HEK293T (cell line): ENCODE results near the gene ACOX1.

Experiments used
- BHLHE40 ChIP-seq: fragments of 450-650 bp; IDR thresholded peaks from 2 replicates; pipeline ENCODE4 v1.6.1; 2016; ENCODE audit warnings: mild to moderate bottlenecking, moderate library complexity, borderline replicate concordance
- CTBP1 ChIP-seq: fragments of 450-650 bp; IDR thresholded peaks from 2 replicates; pipeline ENCODE4 v1.6.1; 2016; ENCODE audit warnings: borderline replicate concordance
- ELF4 ChIP-seq: fragments of 450-650 bp; IDR thresholded peaks from 2 replicates; pipeline ENCODE4 v1.6.1; 2017; ENCODE audit warnings: antibody characterized with exemption
- FOXM1 ChIP-seq: fragments of 450-650 bp; IDR thresholded peaks from 2 replicates; pipeline ENCODE4 v1.6.1; 2017; ENCODE audit warnings: mild to moderate bottlenecking, borderline replicate concordance
- HDGF ChIP-seq: fragments of 450-650 bp; IDR thresholded peaks from 2 replicates; pipeline ENCODE4 v1.6.1; 2017; ENCODE audit warnings: antibody characterized with exemption, borderline replicate concordance
- L3MBTL2 ChIP-seq: fragments of 450-650 bp; conservative IDR thresholded peaks from 2 replicates; pipeline ENCODE4 v1.6.1; 2016; ENCODE audit warnings: mild to moderate bottlenecking
- NFRKB ChIP-seq: fragments of 450-650 bp; IDR thresholded peaks from 2 replicates; pipeline ENCODE4 v1.6.1; 2016; ENCODE audit warnings: mild to moderate bottlenecking, moderate library complexity
- SP1 ChIP-seq: fragments of 450-650 bp; IDR thresholded peaks from 2 replicates; pipeline ENCODE4 v1.6.1; 2017
- SUZ12 ChIP-seq: fragments of 450-650 bp; IDR thresholded peaks from 2 replicates; pipeline ENCODE4 v1.6.1; 2016; ENCODE audit warnings: mild to moderate bottlenecking
- TARDBP ChIP-seq: fragments of 450-650 bp; IDR thresholded peaks from 2 replicates; pipeline ENCODE4 v1.6.1; 2016
- ZNF384 ChIP-seq: fragments of 450-650 bp; IDR thresholded peaks from 2 replicates; pipeline ENCODE4 v1.6.1; 2016
- TF ChIP-seq, protein P1 (sequence below): fragments of 450-650 bp; IDR thresholded peaks from 2 replicates; pipeline ENCODE4 v1.6.1; 2016

DNA sequence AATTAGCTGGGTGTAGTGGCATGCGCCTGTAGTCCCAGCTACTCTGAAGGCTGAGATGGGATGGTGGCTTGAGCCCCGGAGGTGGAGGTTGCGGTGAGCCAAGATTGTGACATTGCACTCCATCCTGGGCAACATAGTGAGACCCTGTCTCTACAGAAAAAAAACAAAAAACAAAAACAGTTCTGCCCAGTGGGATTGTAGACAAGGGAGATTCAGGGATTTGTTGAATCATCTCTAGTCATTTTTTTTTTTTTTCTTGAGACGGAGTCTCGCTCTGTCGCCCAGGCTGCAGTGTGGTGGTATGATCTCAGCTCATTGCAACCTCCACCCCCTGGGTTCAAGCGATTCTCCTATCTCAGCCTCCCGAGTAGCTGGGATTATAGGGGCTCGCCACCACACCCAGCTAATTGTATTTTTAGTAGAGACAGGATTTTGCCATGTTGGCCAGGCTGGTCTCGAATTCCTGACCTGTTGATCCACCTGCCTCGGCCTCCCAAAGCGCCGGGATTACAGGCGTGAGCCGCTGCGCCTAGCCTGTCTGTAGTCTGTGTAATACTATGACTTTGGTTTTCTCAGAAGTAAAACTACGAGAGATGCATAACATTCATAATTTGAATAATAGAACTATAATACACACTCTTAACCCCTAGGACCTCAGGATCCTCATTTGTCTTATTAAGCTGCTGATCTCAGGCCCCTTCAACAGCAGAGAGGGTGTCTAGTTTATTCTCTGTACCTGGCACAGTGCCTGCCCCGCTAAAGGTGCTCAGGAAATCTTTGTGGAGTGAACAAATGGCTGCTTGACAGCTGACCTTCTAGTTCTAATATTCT lies 1.4 kb upstream of the ACOX1 start:
- TF ChIP-seq CTBP1: no peak
- no peak for TF ChIP-seq BHLHE40
- no peak for TF ChIP-seq ELF4
- TF ChIP-seq, protein P1, sequence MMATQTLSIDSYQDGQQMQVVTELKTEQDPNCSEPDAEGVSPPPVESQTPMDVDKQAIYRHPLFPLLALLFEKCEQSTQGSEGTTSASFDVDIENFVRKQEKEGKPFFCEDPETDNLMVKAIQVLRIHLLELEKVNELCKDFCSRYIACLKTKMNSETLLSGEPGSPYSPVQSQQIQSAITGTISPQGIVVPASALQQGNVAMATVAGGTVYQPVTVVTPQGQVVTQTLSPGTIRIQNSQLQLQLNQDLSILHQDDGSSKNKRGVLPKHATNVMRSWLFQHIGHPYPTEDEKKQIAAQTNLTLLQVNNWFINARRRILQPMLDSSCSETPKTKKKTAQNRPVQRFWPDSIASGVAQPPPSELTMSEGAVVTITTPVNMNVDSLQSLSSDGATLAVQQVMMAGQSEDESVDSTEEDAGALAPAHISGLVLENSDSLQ: no peak
- no peak for TF ChIP-seq SP1
- TF ChIP-seq NFRKB: no peak
- TF ChIP-seq ZNF384: no peak
- no peak for TF ChIP-seq HDGF
- no peak for TF ChIP-seq L3MBTL2
- no peak for TF ChIP-seq SUZ12
- no peak for TF ChIP-seq FOXM1
- TF ChIP-seq TARDBP: no peak
